CD4-positive, alpha-beta T cell (primary cell): Measurements from ENCODE around the gene SLCO1A2. TPM values are rescaled to one million over a fixed set of nuclear protein-coding genes. Genes with fewer than 3 reads are reported as not detected.

Experiments
- ATAC-seq: fragments of 200-7000 bp; cut with Tn5 transposase; one replicate; pipeline ENCODE4 v1.10.0; 2022; ENCODE audit warnings: mild to moderate bottlenecking; ENCODE audit not compliant: poor library complexity
- CTCF ChIA-PET: fragments of 350-600 bp; sonication (Branson Sonifier 250); formaldehyde crosslinking; loops from one replicate; lab custom pipeline; 2021; ENCODE audit warnings: antibody characterized with exemption, inconsistent platforms; lab: Charles Lee
- POLR2A ChIA-PET: fragments of 350-600 bp; sonication (Branson Sonifier 250); formaldehyde crosslinking; loops from one replicate; lab custom pipeline; 2021; ENCODE audit warnings: antibody characterized with exemption, inconsistent platforms; lab: Charles Lee
- DNase-seq, 14 experiments: peaks; one replicate each; pipeline ENCODE4 v3.0.0-alpha.2; 2013 to 2020; ENCODE audit warnings: mixed read lengths in 2 of 14
- H3K27ac ChIP-seq, 2 donors: one replicate each; pipeline versions ENCODE4 v1.5.1 to v1.7.0; 2013; ENCODE audit warnings: low read length in 2 of 2, low read depth in 1 of 2, mild to moderate bottlenecking in 1 of 2
- H3K27me3 ChIP-seq, 2 experiments: 1 replicate in 1 of 2; 2 replicates in 1 of 2; pipeline versions ENCODE4 v1.6.1 to v1.7.0; 2013; ENCODE audit warnings: low read length in 2 of 2, control low read depth in 1 of 2, mild to moderate bottlenecking in 1 of 2, moderate library complexity in 1 of 2; ENCODE audit not compliant: insufficient read depth in 2 of 2, control insufficient read depth in 1 of 2
- H3K36me3 ChIP-seq: one replicate; pipeline ENCODE4 v1.6.1; 2013; ENCODE audit warnings: low read length, control low read depth; ENCODE audit not compliant: insufficient read depth
- H3K4me1 ChIP-seq: one replicate; pipeline ENCODE4 v1.6.1; 2013; ENCODE audit warnings: low read length, control low read depth; ENCODE audit not compliant: insufficient read depth
- H3K4me3 ChIP-seq: one replicate; pipeline ENCODE4 v1.5.1; 2013; ENCODE audit warnings: mild to moderate bottlenecking, low read length, moderate library complexity
- H3K9me3 ChIP-seq, 2 experiments: 1 replicate in 1 of 2; 2 replicates in 1 of 2; pipeline versions ENCODE4 v1.6.1 to v1.7.0; 2013; ENCODE audit warnings: low read length in 2 of 2, mild to moderate bottlenecking in 2 of 2, control low read depth in 1 of 2, moderate library complexity in 1 of 2; ENCODE audit not compliant: control insufficient read depth in 1 of 2, insufficient read depth in 1 of 2
- H3K27ac Mint-ChIP-seq: one replicate; pipeline ENCODE4 v1.8.0; 2020; ENCODE audit warnings: mixed read lengths
- H3K27me3 Mint-ChIP-seq: one replicate; pipeline ENCODE4 v1.8.0; 2021; ENCODE audit warnings: mixed read lengths
- H3K36me3 Mint-ChIP-seq: one replicate; pipeline ENCODE4 v1.8.0; 2021; ENCODE audit warnings: low read depth, mixed read lengths
- H3K4me1 Mint-ChIP-seq: one replicate; pipeline ENCODE4 v1.8.0; 2021; ENCODE audit warnings: low read depth, mixed read lengths
- H3K4me3 Mint-ChIP-seq: one replicate; pipeline ENCODE4 v1.8.0; 2020; ENCODE audit warnings: mild to moderate bottlenecking, mixed read lengths
- H3K9me3 Mint-ChIP-seq: one replicate; pipeline ENCODE4 v1.8.0; 2020; ENCODE audit warnings: mixed read lengths
- CTCF ChIP-seq: fragments of 200-600 bp; IDR thresholded peaks from one replicate; pipeline ENCODE4 v1.8.0; 2022; ENCODE audit warnings: antibody characterized with exemption, mild to moderate bottlenecking
- intact Hi-C, 2 experiments: fragments of 100-400 bp; cut with DNase I in 1 of 2; cut with micrococcal nuclease in 1 of 2; formaldehyde crosslinking; loops; one replicate each; pipeline versions ENCODE4 v1.15.1 to v1.9.0; 2023 to 2025; cut with DNase I, micrococcal nuclease
- total RNA-seq, 174 experiments: library from RNA in 2 of 174; stranded (reverse) in 2 of 174; gene quantifications; one replicate each; pipeline ENCODE4 v1.2.3 and lab custom pipeline; 2021 to 2026

Gene SLCO1A2
- total RNA-seq, 2 experiments from 2014 or later, result not detected

- Histone ChIP-seq H3K27ac (no peak overlapping the region), H3K4me1 (no peaks in the 10 kb centered on the region), H3K4me3 (no peak overlapping the region), H3K36me3 (no peaks in the 10 kb centered on the region), H3K9me3 (no peaks in the 10 kb centered on the region), H3K27me3 (no peaks in the 10 kb centered on the region)
- Mint-ChIP-seq H3K27ac (no peak overlapping the region), H3K4me3 (no peak overlapping the region), H3K27me3 (peaks cover 39% of the 10 kb centered on the region), H3K4me1 (no peaks in the 10 kb centered on the region), H3K9me3 (no peaks in the 10 kb centered on the region), H3K36me3 (no peaks in the 10 kb centered on the region)
- ChIA-PET CTCF (no interaction called here), POLR2A (no interaction called here)
- TF ChIP-seq CTCF, result no peak
- intact Hi-C loops, result no loop called here
- ATAC-seq (no peak), DNase-seq (no peak)
Measured at GRCh38 chr12:21350975-21351374, 16.3 kb upstream of the SLCO1A2 start.

GRCh38 chr12:21346542-21347205 is 12.0 kb upstream of the SLCO1A2 start:
- H3K4me3 Mint-ChIP-seq, result no peak overlapping the region
- POLR2A ChIA-PET, result no interaction called here
- no peaks in the 10 kb centered on the region for H3K36me3 Mint-ChIP-seq

GRCh38 chr12:21343636-21344035 is 8.9 kb upstream of the SLCO1A2 start:
- POLR2A ChIA-PET, result no interaction called here
- no peak overlapping the region for H3K4me3 Mint-ChIP-seq
- H3K4me3 ChIP-seq, result no peak overlapping the region

More at GRCh38 chr12:21346542-21347205, 12.0 kb upstream of the SLCO1A2 start:
- no peak overlapping the region for H3K4me3 ChIP-seq
- no peak for ATAC-seq
- H3K27ac Mint-ChIP-seq, result no peak overlapping the region
- CTCF ChIA-PET, result no interaction called here
- no peaks in the 10 kb centered on the region for H3K4me1 Mint-ChIP-seq
- H3K9me3 Mint-ChIP-seq, result no peaks in the 10 kb centered on the region
- TF ChIP-seq CTCF, result no peak
- H3K27me3 ChIP-seq, result no peaks in the 10 kb centered on the region
- intact Hi-C loops, result no loop called here
- no peaks in the 10 kb centered on the region for H3K36me3 ChIP-seq
- no peak for DNase-seq
- peaks cover 23% of the 10 kb centered on the region for H3K27me3 Mint-ChIP-seq
- no peaks in the 10 kb centered on the region for H3K4me1 ChIP-seq
- no peak overlapping the region for H3K27ac ChIP-seq
- no peaks in the 10 kb centered on the region for H3K9me3 ChIP-seq

More at GRCh38 chr12:21343636-21344035, 8.9 kb upstream of the SLCO1A2 start:
- DNase-seq (no peak), ATAC-seq (no peak)
- intact Hi-C loops, result no loop called here
- CTCF ChIA-PET, result no interaction called here
- Histone ChIP-seq H3K27me3 (no peaks in the 10 kb centered on the region), H3K4me1 (no peaks in the 10 kb centered on the region), H3K9me3 (no peaks in the 10 kb centered on the region), H3K36me3 (no peaks in the 10 kb centered on the region), H3K27ac (no peak overlapping the region)
- Mint-ChIP-seq H3K9me3 (no peaks in the 10 kb centered on the region), H3K27me3 (peaks cover 18% of the 10 kb centered on the region), H3K36me3 (no peaks in the 10 kb centered on the region), H3K4me1 (no peaks in the 10 kb centered on the region), H3K27ac (no peak overlapping the region)
- no peak for TF ChIP-seq CTCF
